Prostate gland (tissue), 2 donors: ENCODE results near the gene GPRIN3. TPM values are rescaled to one million over a fixed set of nuclear protein-coding genes. Genes with fewer than 3 reads are reported as not detected.

ENCODE experiments used
- DNase-seq: peaks from one replicate; pipeline ENCODE4 v3.0.0-alpha.2; 2019; ENCODE audit warnings: low spot score
- H3K27ac ChIP-seq, 2 donors: fragments of 200-600 bp; sonication (generic); 2 replicates each; pipeline ENCODE4 v1.5.1; 2017 to 2019
- H3K27me3 ChIP-seq: fragments of 200-600 bp; sonication (generic); replicated peaks from 2 replicates; pipeline ENCODE4 v1.5.1; 2019; ENCODE audit not compliant: insufficient read depth
- H3K36me3 ChIP-seq, 2 donors: fragments of 200-600 bp; sonication (generic); 1 replicate in 1 of 2; 2 replicates in 1 of 2; pipeline versions ENCODE4 v1.5.1 to v1.8.1; 2017 to 2019
- H3K4me1 ChIP-seq: fragments of 200-600 bp; sonication (generic); replicated peaks from 2 replicates; pipeline ENCODE4 v1.5.1; 2019
- H3K4me3 ChIP-seq, 2 donors: fragments of 200-600 bp; sonication (generic); 2 replicates each; pipeline ENCODE4 v1.5.1; 2017 to 2019
- H3K9me3 ChIP-seq: fragments of 200-600 bp; sonication (generic); 2 replicates; pipeline ENCODE4 v1.5.1; 2017
- POLR2A ChIP-seq: fragments of 450-650 bp; IDR thresholded peaks from one replicate; pipeline ENCODE4 v1.6.1; 2016; ENCODE audit warnings: antibody characterized with exemption, mild to moderate bottlenecking
- POLR2AphosphoS5 ChIP-seq: sonication (generic); formaldehyde crosslinking; IDR thresholded peaks from one replicate; pipeline ENCODE4 v1.6.1; 2017; ENCODE audit warnings: antibody characterized with exemption
- WGBS: methylation state at CpG from one replicate; pipeline ENCODE4 v1.1.5; 2018; 5-methylcytosine and 5-hydroxymethylcytosine counted together
- intact Hi-C: fragments of 100-400 bp; cut with DNase I; formaldehyde crosslinking; loops from one replicate; pipeline ENCODE4 v1.14.2; 2022
- total RNA-seq, 2 donors: library from RNA; depleted of rRNA; stranded (reverse); fragments of >200 nt; gene quantifications; one replicate each; pipeline ENCODE4 v1.1.0, GENCODE V29; 2016
- TF ChIP-seq, protein P1 (sequence below), 4 experiments: fragments of 200-600 bp in 2 of 4; fragments of 450-650 bp in 2 of 4; sonication (generic) in 2 of 4; IDR thresholded peaks; 1 replicate in 3 of 4; 2 replicates in 1 of 4; pipeline ENCODE4 v1.5.1; 2016 to 2019; ENCODE audit warnings: antibody characterized with exemption in 4 of 4, mild to moderate bottlenecking in 2 of 4, moderate library complexity in 2 of 4

The GPRIN3 gene
- total RNA-seq, 2 donors from 2014 or later, result 0.77 to 2.4 TPM

DNA sequence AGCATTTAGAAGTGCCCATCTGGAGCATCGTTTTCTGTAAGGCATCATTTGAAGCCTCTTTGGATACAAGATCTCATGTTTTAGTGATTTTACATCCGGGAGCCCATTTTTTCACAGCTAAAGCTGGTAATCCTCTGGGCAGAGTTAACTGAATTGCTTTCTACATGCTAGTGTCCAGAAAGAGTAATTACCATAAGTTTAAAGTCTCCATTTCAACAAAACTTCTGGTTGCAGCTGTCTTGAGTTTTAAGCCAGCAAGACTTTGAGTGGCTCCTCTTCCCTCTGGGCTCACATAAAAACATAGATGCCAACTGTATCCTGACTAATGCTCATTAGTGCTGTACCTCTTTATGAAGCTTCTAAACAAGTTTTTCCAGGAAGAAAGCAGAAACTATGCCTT lies 65.4 kb downstream of the GPRIN3 start:
- Histone ChIP-seq H3K4me1 (no peaks in the 10 kb centered on the region), H3K36me3 (no peaks in the 10 kb centered on the region), H3K27me3 (no peaks in the 10 kb centered on the region), H3K4me3 (no peak overlapping the region), H3K27ac (no peak overlapping the region), H3K9me3 (no peaks in the 10 kb centered on the region)
- intact Hi-C loops, result no loop called here
- DNase-seq, result no peak
- TF ChIP-seq, protein P1, sequence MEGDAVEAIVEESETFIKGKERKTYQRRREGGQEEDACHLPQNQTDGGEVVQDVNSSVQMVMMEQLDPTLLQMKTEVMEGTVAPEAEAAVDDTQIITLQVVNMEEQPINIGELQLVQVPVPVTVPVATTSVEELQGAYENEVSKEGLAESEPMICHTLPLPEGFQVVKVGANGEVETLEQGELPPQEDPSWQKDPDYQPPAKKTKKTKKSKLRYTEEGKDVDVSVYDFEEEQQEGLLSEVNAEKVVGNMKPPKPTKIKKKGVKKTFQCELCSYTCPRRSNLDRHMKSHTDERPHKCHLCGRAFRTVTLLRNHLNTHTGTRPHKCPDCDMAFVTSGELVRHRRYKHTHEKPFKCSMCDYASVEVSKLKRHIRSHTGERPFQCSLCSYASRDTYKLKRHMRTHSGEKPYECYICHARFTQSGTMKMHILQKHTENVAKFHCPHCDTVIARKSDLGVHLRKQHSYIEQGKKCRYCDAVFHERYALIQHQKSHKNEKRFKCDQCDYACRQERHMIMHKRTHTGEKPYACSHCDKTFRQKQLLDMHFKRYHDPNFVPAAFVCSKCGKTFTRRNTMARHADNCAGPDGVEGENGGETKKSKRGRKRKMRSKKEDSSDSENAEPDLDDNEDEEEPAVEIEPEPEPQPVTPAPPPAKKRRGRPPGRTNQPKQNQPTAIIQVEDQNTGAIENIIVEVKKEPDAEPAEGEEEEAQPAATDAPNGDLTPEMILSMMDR (IDR thresholded peaks at IDR 0.05), result no peak
- TF ChIP-seq POLR2AphosphoS5 (no peak), POLR2A (no peak)
- 85% methylated on average over 2 of the region's 2 CpGs for WGBS

DNA sequence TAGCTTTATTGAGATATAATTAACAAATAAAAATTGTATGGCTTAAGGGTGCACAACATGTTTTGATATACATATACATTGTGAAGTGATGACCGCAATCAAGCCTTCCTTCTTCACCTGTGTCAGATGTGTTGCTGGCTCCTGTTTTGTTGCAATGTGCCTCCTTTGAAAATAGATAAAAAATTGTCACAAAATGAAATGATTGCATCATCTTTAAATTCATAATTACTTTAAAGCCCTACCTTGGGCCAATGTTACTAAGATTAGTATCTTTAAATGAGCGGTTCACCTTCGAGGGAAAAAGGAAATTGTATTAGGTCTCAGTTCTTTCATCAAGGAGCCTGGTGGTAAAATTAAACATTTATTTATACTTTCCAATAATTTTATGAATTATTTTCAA lies 77.3 kb downstream of the GPRIN3 start:
- WGBS, result 90% methylated on average over 3 of the region's 3 CpGs
- Histone ChIP-seq H3K27me3 (no peaks in the 10 kb centered on the region), H3K9me3 (no peaks in the 10 kb centered on the region), H3K4me3 (no peak overlapping the region), H3K36me3 (no peaks in the 10 kb centered on the region), H3K27ac (no peak overlapping the region), H3K4me1 (no peaks in the 10 kb centered on the region)
- intact Hi-C loops, result no loop called here
- TF ChIP-seq POLR2A, result no peak
- TF ChIP-seq POLR2AphosphoS5, result no peak
- TF ChIP-seq, protein P1 (IDR thresholded peaks at IDR 0.05), result no peak
- no peak for DNase-seq

DNA sequence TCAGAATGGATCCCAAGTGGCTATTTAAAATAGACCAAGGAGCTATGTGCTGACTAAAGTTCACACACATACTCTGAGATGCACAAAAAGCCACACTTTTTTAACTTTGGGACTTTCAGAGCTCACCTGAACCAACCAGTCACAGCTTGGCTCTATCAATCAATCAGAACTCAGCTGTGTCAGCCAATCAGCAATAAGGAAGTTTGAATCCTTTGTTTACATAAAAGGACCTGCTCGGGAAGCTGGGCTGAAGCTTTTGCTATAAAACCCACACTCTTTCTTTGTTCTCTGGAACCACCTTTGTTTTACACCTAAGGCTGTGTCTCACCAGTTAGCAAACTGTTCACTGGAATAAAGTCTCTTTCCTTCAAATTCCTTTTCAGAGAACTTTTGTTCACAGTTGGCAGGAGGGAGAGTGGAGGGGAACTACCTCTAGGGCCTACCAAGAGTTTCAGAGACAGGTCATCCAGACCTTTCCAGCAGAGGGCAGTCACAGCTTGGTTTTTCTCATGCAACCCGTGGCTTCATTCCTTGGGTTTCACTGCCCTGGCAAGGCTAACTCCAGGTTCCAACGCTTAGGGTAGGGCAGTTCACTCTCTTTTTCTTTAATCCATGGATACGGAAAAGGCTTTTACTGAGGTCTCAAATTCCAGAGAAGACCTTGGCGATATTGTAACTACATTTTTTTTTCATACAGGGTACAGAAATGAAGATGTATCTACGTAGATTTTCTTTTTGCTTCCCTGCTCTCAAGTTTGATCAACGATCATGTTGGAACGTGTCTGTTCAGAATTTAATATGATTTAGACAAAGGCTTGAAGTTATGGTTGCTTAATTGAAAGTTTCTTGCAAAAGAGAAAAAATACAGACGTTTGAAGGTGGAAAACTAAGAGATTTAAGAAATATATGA lies 80.7 kb downstream of the GPRIN3 start:
- WGBS, result 21% methylated on average over 9 of the region's 9 CpGs
- no peaks in the 10 kb centered on the region for H3K36me3 ChIP-seq
- DNase-seq, result peak; percentile 87
- H3K27ac ChIP-seq, result no peak overlapping the region
- H3K9me3 ChIP-seq, result no peaks in the 10 kb centered on the region
- TF ChIP-seq POLR2A (no peak), POLR2AphosphoS5 (peak; percentile 42)
- TF ChIP-seq, protein P1 (IDR thresholded peaks at IDR 0.05), result peak; percentile 28 to 85 (median 76)
- no peaks in the 10 kb centered on the region for H3K27me3 ChIP-seq
- H3K4me3 ChIP-seq, result no peak overlapping the region
- H3K4me1 ChIP-seq, result no peaks in the 10 kb centered on the region
- intact Hi-C loops, result no loop called here

DNA sequence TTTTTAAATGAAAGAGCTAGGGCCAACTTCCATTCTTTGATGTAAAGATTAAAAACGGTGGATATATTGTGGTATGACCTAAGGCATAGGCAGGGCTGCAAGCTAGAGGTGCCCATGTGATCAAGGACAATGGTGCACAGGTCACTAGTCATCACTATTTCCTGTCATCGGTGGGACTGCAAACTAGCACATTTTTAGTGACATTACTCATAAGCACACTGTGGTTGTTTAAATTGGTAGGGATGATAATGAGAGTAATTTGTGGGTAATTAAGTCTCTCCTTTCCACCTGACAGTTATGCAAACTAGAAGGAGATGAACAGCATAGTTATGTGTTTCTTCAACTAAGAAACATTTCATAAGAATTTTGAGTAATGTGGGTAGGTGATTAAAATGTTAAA lies 85.4 kb downstream of the GPRIN3 start:
- Histone ChIP-seq H3K27me3 (no peaks in the 10 kb centered on the region), H3K4me3 (no peak overlapping the region), H3K27ac (no peak overlapping the region), H3K4me1 (no peaks in the 10 kb centered on the region), H3K36me3 (no peaks in the 10 kb centered on the region), H3K9me3 (no peaks in the 10 kb centered on the region)
- TF ChIP-seq, protein P1 (IDR thresholded peaks at IDR 0.05), result no peak
- TF ChIP-seq POLR2AphosphoS5 (no peak), POLR2A (no peak)
- DNase-seq, result no peak
- WGBS, result 57% methylated on average over 2 of the region's 2 CpGs
- intact Hi-C loops, result no loop called here
